ENCODE data around the gene TOP3B. TPM values are rescaled to one million over a fixed set of nuclear protein-coding genes. Genes with fewer than 3 reads are reported as not detected.

Gene TOP3B
- total RNA-seq, 2 experiments from 2014 or later, result 33.6 to 34.0 TPM

GRCh38 chr22:21967693-21968271 lies 14.8 kb downstream of the TOP3B start:
- intact Hi-C loops (cut with micrococcal nuclease), result no loop called here
- no peaks in the 10 kb centered on the region for H3K4me1 Mint-ChIP-seq (ENCODE audit: low read depth)
- no peak for ATAC-seq
- ChIA-PET CTCF (interaction anchor here (3.3 kb wide), 2 partner anchors 15 to 30 kb away, joined by 12 to 18 read pairs; partner anchors contain the start of gene PPM1F), POLR2A (no interaction called here)
- no peak for DNase-seq
- no peak overlapping the region for H3K4me3 Mint-ChIP-seq
- no peaks in the 10 kb centered on the region for H3K27me3 Mint-ChIP-seq
- no peak for TF ChIP-seq CTCF (IDR thresholded peaks at IDR 0.05)
- H3K36me3 Mint-ChIP-seq (ENCODE audit: low read depth), result peaks cover 37% of the 10 kb centered on the region
- H3K9me3 Mint-ChIP-seq, result no peaks in the 10 kb centered on the region
- no peak overlapping the region for H3K27ac Mint-ChIP-seq

- H3K9me3 Mint-ChIP-seq, result no peaks in the 10 kb centered on the region
- ChIA-PET CTCF (interaction anchor here (3.3 kb wide), 2 partner anchors 14 to 29 kb away, joined by 12 to 18 read pairs; partner anchors contain the start of gene PPM1F), POLR2A (no interaction called here)
- no peak overlapping the region for H3K4me3 Mint-ChIP-seq
- no peak overlapping the region for H3K27ac Mint-ChIP-seq
- H3K4me1 Mint-ChIP-seq (ENCODE audit: low read depth), result no peaks in the 10 kb centered on the region
- no peak for ATAC-seq
- DNase-seq, result no peak
- peaks cover 38% of the 10 kb centered on the region for H3K36me3 Mint-ChIP-seq (ENCODE audit: low read depth)
- H3K27me3 Mint-ChIP-seq, result no peaks in the 10 kb centered on the region
- intact Hi-C loops (cut with micrococcal nuclease), result no loop called here
- no peak for TF ChIP-seq CTCF (IDR thresholded peaks at IDR 0.05)
These were observed 15.7 kb downstream of the TOP3B start for GRCh38 chr22:21966643-21967516.

GRCh38 chr22:21965762-21966288 lies 16.8 kb downstream of the TOP3B start:
- Mint-ChIP-seq H3K27ac (no peak overlapping the region), H3K9me3 (no peaks in the 10 kb centered on the region), H3K27me3 (no peaks in the 10 kb centered on the region), H3K4me1 (ENCODE audit: low read depth) (no peaks in the 10 kb centered on the region), H3K36me3 (ENCODE audit: low read depth) (peaks cover 34% of the 10 kb centered on the region), H3K4me3 (no peak overlapping the region)
- no peak for DNase-seq
- POLR2A ChIA-PET, result interaction anchor here (1.6 kb wide), 1 partner anchor 28 kb away, joined by 3 read pairs; no protein-coding TSS in a partner anchor
- no peak for ATAC-seq
- CTCF ChIA-PET, result interaction anchor here (1.7 to 3.3 kb wide), 2 partner anchors 13 to 28 kb away, joined by 8 to 12 read pairs; partner anchors contain the start of gene PPM1F
- intact Hi-C loops (cut with micrococcal nuclease), result no loop called here
- TF ChIP-seq CTCF (IDR thresholded peaks at IDR 0.05), result no peak

DNA sequence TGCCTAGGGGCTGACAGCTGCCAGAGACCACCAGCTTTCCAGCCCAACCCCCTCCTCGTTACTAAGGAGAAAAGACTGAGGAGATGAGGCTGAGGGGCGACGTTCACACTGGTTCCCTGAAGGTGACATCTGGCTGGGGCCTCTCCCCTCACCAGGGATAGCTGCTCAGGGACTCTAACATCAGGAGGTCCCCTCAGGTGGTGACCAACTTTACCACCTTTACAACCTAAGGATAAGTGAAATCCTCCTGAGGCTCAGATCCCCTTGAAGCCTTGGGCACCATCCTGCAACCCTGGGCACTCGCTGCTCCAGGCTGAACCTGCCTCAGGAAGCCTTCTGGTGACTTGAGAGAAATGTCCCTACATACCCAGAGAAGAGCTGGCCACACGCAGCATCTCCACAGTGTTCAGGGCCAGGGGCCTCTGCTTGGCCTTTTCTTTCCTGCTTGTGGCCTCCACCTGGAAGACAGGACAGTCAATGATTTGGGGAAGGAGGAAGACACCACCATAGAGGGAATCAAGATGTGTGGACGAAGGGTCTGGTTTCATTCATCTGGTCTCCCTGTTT lies 17.6 kb downstream of the TOP3B start:
- Mint-ChIP-seq H3K4me3 (no peak overlapping the region), H3K27me3 (no peaks in the 10 kb centered on the region), H3K4me1 (ENCODE audit: low read depth) (no peaks in the 10 kb centered on the region), H3K27ac (no peak overlapping the region), H3K36me3 (ENCODE audit: low read depth) (peaks cover 27% of the 10 kb centered on the region), H3K9me3 (no peaks in the 10 kb centered on the region)
- no peak for ATAC-seq
- intact Hi-C loops (cut with micrococcal nuclease), result no loop called here
- TF ChIP-seq CTCF (IDR thresholded peaks at IDR 0.05), result no peak
- CTCF ChIA-PET, result interaction anchor here (1.7 to 3.3 kb wide), 2 partner anchors 12 to 27 kb away, joined by 8 to 12 read pairs; partner anchors contain the start of gene PPM1F
- POLR2A ChIA-PET, result interaction anchor here (0.6 to 1.6 kb wide), 3 partner anchors 11 to 39 kb away, joined by 3 read pairs; no protein-coding TSS in a partner anchor
- no peak for DNase-seq
